CD8-positive, alpha-beta memory T cell (primary cell): Measurements from ENCODE around the gene TPK1. TPM values are rescaled to one million over a fixed set of nuclear protein-coding genes. Genes with fewer than 3 reads are reported as not detected.
A peak's percentile ranks its signal among the peaks of the same experiment; 100 is the strongest.

Experiments
- CTCF ChIA-PET: fragments of 350-600 bp; sonication (Branson Sonifier 250); formaldehyde crosslinking; loops from one replicate; lab custom pipeline; 2021; ENCODE audit warnings: antibody characterized with exemption; lab: Charles Lee
- POLR2A ChIA-PET: fragments of 350-600 bp; sonication (Branson Sonifier 250); formaldehyde crosslinking; loops from one replicate; lab custom pipeline; 2021; ENCODE audit warnings: antibody characterized with exemption; lab: Charles Lee
- DNase-seq, 5 donors: peaks; one replicate each; pipeline versions ENCODE4 v3.0.0 to v3.0.0-alpha.2; 2020 to 2022; ENCODE audit warnings: mixed read lengths in 1 of 5
- H3K27ac ChIP-seq: one replicate; pipeline ENCODE4 v1.7.0; 2013; ENCODE audit warnings: low read depth, mild to moderate bottlenecking, low read length, moderate library complexity
- H3K27me3 ChIP-seq: 2 replicates; pipeline ENCODE4 v1.7.0; 2013; ENCODE audit warnings: low read length, mild to moderate bottlenecking; ENCODE audit not compliant: insufficient read depth, poor library complexity, severe bottlenecking
- H3K36me3 ChIP-seq: 2 replicates; pipeline ENCODE4 v1.7.0; 2013; ENCODE audit warnings: mild to moderate bottlenecking, low read length, moderate library complexity; ENCODE audit not compliant: insufficient read depth
- H3K4me1 ChIP-seq: 2 replicates; pipeline ENCODE4 v1.7.0; 2013; ENCODE audit warnings: mild to moderate bottlenecking, low read length, moderate library complexity; ENCODE audit not compliant: insufficient read depth
- H3K4me3 ChIP-seq: 2 replicates; pipeline ENCODE4 v1.7.0; 2013; ENCODE audit warnings: mild to moderate bottlenecking, low read length
- H3K9me3 ChIP-seq: 2 replicates; pipeline ENCODE4 v1.7.0; 2013; ENCODE audit warnings: mild to moderate bottlenecking, low read length
- H3K27ac Mint-ChIP-seq, 8 donors: one replicate each; pipeline ENCODE4 v1.8.0; 2020 to 2021; ENCODE audit warnings: mixed read lengths in 8 of 8, mild to moderate bottlenecking in 6 of 8, inconsistent platforms in 3 of 8, moderate library complexity in 3 of 8
- H3K27me3 Mint-ChIP-seq, 2 donors: one replicate each; pipeline ENCODE4 v1.8.0; 2020 to 2021; ENCODE audit warnings: mixed read lengths in 2 of 2, mild to moderate bottlenecking in 1 of 2, moderate library complexity in 1 of 2
- H3K36me3 Mint-ChIP-seq, 3 donors: one replicate each; pipeline ENCODE4 v1.8.0; 2020 to 2021; ENCODE audit warnings: mixed read lengths in 3 of 3, inconsistent platforms in 1 of 3, mild to moderate bottlenecking in 1 of 3
- H3K4me1 Mint-ChIP-seq, 3 donors: one replicate each; pipeline ENCODE4 v1.8.0; 2020 to 2021; ENCODE audit warnings: mixed read lengths in 3 of 3, inconsistent platforms in 1 of 3, mild to moderate bottlenecking in 1 of 3
- H3K4me3 Mint-ChIP-seq, 7 donors: one replicate each; pipeline ENCODE4 v1.8.0; 2020 to 2021; ENCODE audit warnings: mixed read lengths in 7 of 7, mild to moderate bottlenecking in 6 of 7, moderate library complexity in 4 of 7, inconsistent platforms in 2 of 7
- H3K9me3 Mint-ChIP-seq, 5 donors: one replicate each; pipeline ENCODE4 v1.8.0; 2020 to 2022; ENCODE audit warnings: mixed read lengths in 5 of 5, mild to moderate bottlenecking in 3 of 5, moderate library complexity in 2 of 5, inconsistent platforms in 1 of 5
- polyA plus RNA-seq: library from polyadenylated mRNA; unstranded; fragments of 300-500 nt; fragmentation: Illumina TruSeq; gene quantifications from one replicate; pipeline ENCODE4 v1.2.3, GENCODE V29; 2021
- total RNA-seq, 2 experiments: library from RNA; stranded (reverse); gene quantifications; one replicate each; pipeline ENCODE4 v1.2.3, GENCODE V29; 2021

TPK1 gene
- total and polyA plus RNA-seq, 3 experiments from 2014 or later, result 18.0 to 20.1 (median 19.0) TPM

- Mint-ChIP-seq H3K9me3 (peaks cover 0 to 7% (median under 1%) of the 10 kb centered on the region in 5 donors), H3K36me3 (no peaks in the 10 kb centered on the region), H3K4me3 (no peak overlapping the region), H3K4me1 (no peaks in the 10 kb centered on the region), H3K27me3 (peaks cover 3 to 29% of the 10 kb centered on the region in 2 donors), H3K27ac (no peak overlapping the region)
- Histone ChIP-seq H3K27me3 (no peaks in the 10 kb centered on the region), H3K4me1 (no peaks in the 10 kb centered on the region), H3K27ac (no peak overlapping the region), H3K9me3 (no peaks in the 10 kb centered on the region), H3K36me3 (no peaks in the 10 kb centered on the region), H3K4me3 (no peak overlapping the region)
- CTCF ChIA-PET, result no interaction called here
- DNase-seq, result no peak
- POLR2A ChIA-PET, result no interaction called here
Measured at GRCh38 chr7:144414815-144415214, 421.0 kb downstream of the TPK1 start.

- Mint-ChIP-seq H3K27ac (peak overlapping the region in 2 of 8 donors; percentile 2 to 38), H3K36me3 (no peaks in the 10 kb centered on the region), H3K4me1 (no peaks in the 10 kb centered on the region), H3K4me3 (no peak overlapping the region), H3K27me3 (peaks cover 3 to 41% of the 10 kb centered on the region in 2 donors), H3K9me3 (no peaks in the 10 kb centered on the region)
- no peaks in the 10 kb centered on the region for H3K36me3 ChIP-seq
- H3K4me1 ChIP-seq, result no peaks in the 10 kb centered on the region
- ChIA-PET POLR2A (no interaction called here), CTCF (interaction anchor here (0.8 to 1.5 kb wide), 2 partner anchors 9 to 14 kb away, joined by 3 read pairs; no protein-coding TSS in a partner anchor)
- H3K27ac ChIP-seq, result no peak overlapping the region
- DNase-seq, result no peak
- H3K9me3 ChIP-seq, result no peaks in the 10 kb centered on the region
- H3K4me3 ChIP-seq, result no peak overlapping the region
- no peaks in the 10 kb centered on the region for H3K27me3 ChIP-seq
Measured at GRCh38 chr7:144410441-144410840, 425.4 kb downstream of the TPK1 start.

- ChIA-PET POLR2A (no interaction called here), CTCF (no interaction called here)
- Mint-ChIP-seq H3K9me3 (no peaks in the 10 kb centered on the region), H3K36me3 (no peaks in the 10 kb centered on the region), H3K27me3 (peaks cover 4 to 37% of the 10 kb centered on the region in 2 donors), H3K4me3 (no peak overlapping the region), H3K4me1 (no peaks in the 10 kb centered on the region), H3K27ac (no peak overlapping the region)
- Histone ChIP-seq H3K9me3 (no peaks in the 10 kb centered on the region), H3K27ac (no peak overlapping the region), H3K4me3 (no peak overlapping the region), H3K4me1 (no peaks in the 10 kb centered on the region), H3K36me3 (no peaks in the 10 kb centered on the region), H3K27me3 (no peaks in the 10 kb centered on the region)
- no peak for DNase-seq
Measured at GRCh38 chr7:144408121-144408520, 427.7 kb downstream of the TPK1 start.

- Mint-ChIP-seq H3K36me3 (no peaks in the 10 kb centered on the region), H3K9me3 (no peaks in the 10 kb centered on the region), H3K27ac (no peak overlapping the region), H3K4me3 (no peak overlapping the region), H3K4me1 (no peaks in the 10 kb centered on the region), H3K27me3 (peaks cover 5 to 41% of the 10 kb centered on the region in 2 donors)
- H3K9me3 ChIP-seq, result no peaks in the 10 kb centered on the region
- ChIA-PET POLR2A (no interaction called here), CTCF (no interaction called here)
- H3K27ac ChIP-seq, result no peak overlapping the region
- no peak overlapping the region for H3K4me3 ChIP-seq
- H3K4me1 ChIP-seq, result no peaks in the 10 kb centered on the region
- DNase-seq, result no peak
- H3K36me3 ChIP-seq, result no peaks in the 10 kb centered on the region
- H3K27me3 ChIP-seq, result no peaks in the 10 kb centered on the region
Measured at GRCh38 chr7:144407266-144407931, 428.5 kb downstream of the TPK1 start.

GRCh38 chr7:144404946-144405345, 430.9 kb downstream of the TPK1 start:
- CTCF ChIA-PET, result interaction anchor here (1.1 kb wide), 1 partner anchor 13 kb away, joined by 3 read pairs; no protein-coding TSS in a partner anchor
- Mint-ChIP-seq H3K9me3 (no peaks in the 10 kb centered on the region), H3K27ac (no peak overlapping the region), H3K27me3 (peaks cover 5 to 34% of the 10 kb centered on the region in 2 donors), H3K36me3 (no peaks in the 10 kb centered on the region), H3K4me3 (no peak overlapping the region), H3K4me1 (no peaks in the 10 kb centered on the region)
- DNase-seq, result no peak
- Histone ChIP-seq H3K27me3 (no peaks in the 10 kb centered on the region), H3K4me3 (no peak overlapping the region), H3K9me3 (no peaks in the 10 kb centered on the region), H3K27ac (no peak overlapping the region), H3K4me1 (no peaks in the 10 kb centered on the region), H3K36me3 (no peaks in the 10 kb centered on the region)
- POLR2A ChIA-PET, result no interaction called here

- ChIA-PET CTCF (no interaction called here), POLR2A (no interaction called here)
- Mint-ChIP-seq H3K27ac (no peak within 1 kb of the TSS), H3K4me3 (no peak within 1 kb of the TSS), H3K27me3 (peaks cover 5 to 28% of the 10 kb centered on the region in 2 donors), H3K9me3 (no peaks in the 10 kb centered on the region), H3K4me1 (no peaks in the 10 kb centered on the region), H3K36me3 (no peaks in the 10 kb centered on the region)
- Histone ChIP-seq H3K27me3 (no peaks in the 10 kb centered on the region), H3K9me3 (no peaks in the 10 kb centered on the region), H3K36me3 (no peaks in the 10 kb centered on the region), H3K4me1 (no peaks in the 10 kb centered on the region), H3K4me3 (no peak within 1 kb of the TSS), H3K27ac (no peak within 1 kb of the TSS)
- DNase-seq, result no peak
Measured at GRCh38 chr7:144403649-144404061, 432.2 kb downstream of the TPK1 start, which contains the start of gene NOBOX. NOBOX (minus strand) TSS chr7:144403693.

GRCh38 chr7:144403102-144403501, 432.8 kb downstream of the TPK1 start:
- no peak overlapping the region for H3K27ac Mint-ChIP-seq
- Histone ChIP-seq H3K9me3 (no peaks in the 10 kb centered on the region), H3K27ac (no peak overlapping the region), H3K27me3 (no peaks in the 10 kb centered on the region), H3K36me3 (no peaks in the 10 kb centered on the region), H3K4me1 (no peaks in the 10 kb centered on the region), H3K4me3 (no peak overlapping the region)
- POLR2A ChIA-PET, result no interaction called here
- H3K4me1 Mint-ChIP-seq, result no peaks in the 10 kb centered on the region
- no peak for DNase-seq
- no peaks in the 10 kb centered on the region for H3K36me3 Mint-ChIP-seq
- H3K4me3 Mint-ChIP-seq, result no peak overlapping the region
- no peaks in the 10 kb centered on the region for H3K9me3 Mint-ChIP-seq
- CTCF ChIA-PET, result no interaction called here
- H3K27me3 Mint-ChIP-seq, result peaks cover 6 to 23% of the 10 kb centered on the region in 2 donors
